GM18508 (cell line): ENCODE data around the gene RALGPS2.
"Not testable (repeated sequence)": the region's sequence is repeated elsewhere in the genome, so short reads cannot be mapped to it uniquely, and the experiment has no call there.

Source experiments
- ATAC-seq: cut with Tn5 transposase; IDR thresholded peaks from one replicate; pipeline ENCODE4 v1.9.1; 2021; ENCODE audit warnings: moderate number of reproducible peaks; ENCODE audit not compliant: insufficient read depth, unreplicated experiment

RALGPS2 gene

DNA sequence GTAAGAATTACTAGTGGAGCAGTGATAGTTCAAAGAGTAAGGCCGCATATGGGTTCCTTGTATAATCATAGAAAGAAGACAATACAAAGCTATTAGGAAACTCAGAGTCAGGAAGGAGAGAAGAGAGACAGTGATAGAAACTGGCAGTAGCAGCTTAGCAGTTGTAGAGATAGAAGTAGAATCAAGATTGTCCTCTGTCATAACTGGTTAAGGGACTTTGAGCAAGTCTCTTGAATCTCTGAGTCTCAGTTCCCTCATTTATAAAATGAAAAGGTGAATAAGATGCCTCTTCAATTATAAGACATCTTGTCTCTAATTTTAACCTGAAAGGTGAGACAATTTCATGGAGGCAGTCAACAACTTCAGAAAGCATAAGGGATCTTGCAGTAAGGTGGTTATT lies 6.5 kb upstream of the RALGPS2 start:
- ATAC-seq, result no peak

DNA sequence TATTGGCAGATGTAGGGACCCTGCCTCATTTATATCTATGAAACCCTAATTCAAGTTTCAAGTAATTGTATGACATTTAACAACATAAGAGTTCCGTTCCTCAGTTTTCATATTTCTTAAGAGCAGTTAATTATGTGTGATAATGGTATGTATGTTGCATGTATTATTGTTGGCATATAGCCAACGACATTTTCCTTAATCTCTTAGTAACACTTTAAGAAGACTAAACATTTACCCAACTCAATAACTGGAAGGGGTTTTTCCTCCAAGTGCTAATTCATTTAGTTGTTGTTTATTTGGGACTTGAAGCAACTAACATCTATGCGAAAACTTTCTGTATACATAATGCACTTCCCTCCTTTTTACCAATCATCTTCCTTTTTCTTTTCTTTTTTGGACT lies 1.5 kb upstream of the RALGPS2 start:
- no peak for ATAC-seq

DNA sequence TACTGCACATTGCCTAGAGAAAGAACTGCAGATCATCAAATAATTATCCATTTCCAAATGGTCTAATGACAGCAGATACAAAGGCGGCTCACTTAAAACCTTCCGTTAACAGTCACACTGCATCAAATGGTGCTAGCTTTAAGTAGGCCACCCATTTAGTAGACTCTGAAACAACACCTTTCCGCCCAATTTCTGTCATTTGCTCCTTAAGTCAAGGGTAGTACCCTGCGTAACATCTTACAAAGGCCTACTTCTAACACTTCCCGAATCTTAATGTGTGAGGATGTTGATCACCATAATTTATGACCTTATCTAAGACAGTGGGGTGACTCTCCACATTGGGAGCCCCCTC lies 692 bp upstream of the RALGPS2 start:
- no peak for ATAC-seq

DNA sequence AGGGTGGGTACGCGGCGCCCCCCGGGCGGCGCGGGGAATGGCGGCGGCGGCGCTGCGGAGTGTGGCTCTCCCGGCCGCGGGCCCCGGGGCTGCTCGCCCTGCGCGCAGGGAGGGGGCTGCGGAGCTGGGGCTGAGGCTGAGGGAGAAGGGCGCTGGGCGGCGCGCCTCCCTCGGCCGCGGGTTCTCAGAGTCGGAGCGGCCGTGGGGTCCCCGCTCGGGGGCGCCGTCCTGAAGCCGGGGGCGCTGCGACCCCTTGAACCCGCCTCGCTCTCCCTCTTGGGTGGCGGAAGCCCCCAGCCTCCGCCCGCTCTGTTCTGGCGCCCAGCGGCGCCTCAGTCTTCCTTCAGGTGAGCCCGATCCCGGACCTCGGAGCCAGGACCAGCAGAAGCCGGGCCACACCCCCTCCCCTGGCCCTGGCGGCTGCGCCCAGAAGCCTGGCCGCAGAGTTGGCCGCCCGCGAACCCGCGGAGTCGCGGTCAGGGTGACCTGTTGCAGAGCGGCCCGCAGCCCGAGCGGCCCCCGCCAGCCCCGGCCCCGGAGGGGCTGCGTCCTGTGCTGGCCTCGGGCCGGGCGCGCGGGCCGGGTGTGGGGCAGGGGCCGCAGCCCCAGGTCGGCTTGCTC lies 532 bp downstream of the RALGPS2 start:
- no peak for ATAC-seq

DNA sequence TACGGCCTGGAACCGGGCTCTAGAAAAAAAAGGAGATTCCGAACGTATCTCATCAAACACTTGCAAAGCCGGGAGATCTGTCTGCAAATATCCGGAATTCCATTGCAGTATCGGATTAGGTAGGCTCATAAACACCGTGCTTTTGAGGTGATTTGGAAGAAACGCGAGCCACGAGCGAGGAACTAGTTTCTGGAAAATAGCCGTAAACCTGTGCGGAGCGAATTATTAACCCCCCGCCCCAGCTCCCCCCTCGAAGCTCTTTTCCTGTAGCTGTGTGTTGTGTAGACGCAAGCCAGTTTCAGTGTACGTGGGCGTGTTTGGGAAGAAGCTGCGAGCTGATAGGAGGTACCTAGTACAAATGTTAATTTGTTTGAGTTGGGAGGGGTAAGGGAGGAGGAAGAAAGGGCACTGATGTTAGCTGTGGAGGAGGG lies 1.1 kb downstream of the RALGPS2 start:
- peak; percentile 68 for ATAC-seq

DNA sequence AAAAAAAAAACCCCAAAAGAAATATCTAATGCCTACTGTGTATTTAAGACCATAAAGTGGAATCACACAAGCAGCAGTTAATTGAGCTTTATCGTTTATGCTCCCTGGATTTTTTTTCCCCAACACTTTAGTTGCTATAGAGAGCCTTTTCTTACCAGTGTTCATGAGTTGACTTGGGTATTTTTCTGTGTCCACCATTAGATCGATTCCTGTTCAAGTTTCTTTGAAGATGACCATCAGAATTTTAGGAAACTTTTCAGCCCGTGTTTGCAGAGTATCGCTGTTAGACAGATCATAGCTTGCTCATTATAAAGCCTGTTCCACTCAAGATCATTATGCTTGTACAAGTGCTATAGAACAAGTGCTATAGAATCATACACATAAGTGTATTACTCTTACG lies 1.5 kb downstream of the RALGPS2 start:
- ATAC-seq, result no peak

DNA sequence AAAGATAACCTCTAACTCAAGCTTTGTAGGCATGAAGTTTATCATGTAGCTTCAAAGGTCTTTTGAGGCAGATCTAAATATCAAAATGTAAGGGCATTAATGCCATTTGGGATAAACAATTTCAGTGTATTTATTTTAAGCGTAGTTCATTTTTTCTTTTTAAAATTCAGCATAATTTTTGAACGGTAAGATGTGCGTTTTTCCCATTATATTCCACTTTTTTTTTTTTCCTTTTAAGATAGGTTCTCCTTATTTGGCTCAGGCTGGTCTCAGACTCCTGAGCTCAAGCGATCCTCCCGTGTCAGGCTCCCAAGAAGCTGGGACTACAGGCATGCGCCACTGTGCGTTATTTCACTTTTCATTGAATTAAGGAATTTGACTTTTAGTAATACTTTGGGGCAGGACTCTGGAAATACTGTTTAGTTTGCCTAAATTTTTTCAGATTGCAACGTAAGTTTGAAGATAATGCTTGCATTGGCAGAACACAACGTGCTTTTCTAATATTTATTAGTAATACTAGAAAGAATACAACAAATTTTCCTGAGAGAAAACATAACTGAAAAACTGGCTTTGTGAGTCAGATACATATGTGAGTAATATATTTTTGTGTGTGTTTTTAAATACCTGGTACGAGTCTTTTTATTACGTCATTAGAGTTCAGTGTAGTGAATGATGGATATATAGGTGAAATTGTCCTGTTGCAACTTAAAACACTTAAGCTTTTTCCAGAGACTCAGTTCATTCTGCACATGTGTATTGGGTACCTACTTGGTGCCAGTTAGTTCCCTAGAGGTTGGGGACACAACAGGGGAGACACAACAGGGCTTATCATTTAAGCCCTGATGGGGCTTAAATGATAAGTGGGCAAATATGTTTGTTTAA lies 2.2 kb downstream of the RALGPS2 start:
- no peak for ATAC-seq

DNA sequence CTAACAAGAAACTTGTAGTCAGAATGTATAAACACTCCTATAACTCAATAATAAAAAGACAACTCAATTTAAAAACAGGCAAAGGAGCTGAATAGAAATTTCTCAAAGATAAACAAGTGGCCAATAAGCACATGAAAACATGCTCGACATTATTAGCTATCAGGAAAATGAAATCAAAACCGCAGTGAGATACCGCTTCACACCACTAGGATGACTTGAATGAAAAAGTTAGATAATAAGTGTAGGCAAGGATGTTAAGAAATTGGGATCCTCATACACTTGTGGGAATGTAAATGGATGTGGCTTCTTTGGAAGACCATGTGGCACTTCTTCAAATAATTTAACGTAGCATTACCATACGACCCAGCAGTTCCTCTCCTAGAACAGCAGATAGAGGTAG lies 8.9 kb downstream of the RALGPS2 start:
- no peak for ATAC-seq

DNA sequence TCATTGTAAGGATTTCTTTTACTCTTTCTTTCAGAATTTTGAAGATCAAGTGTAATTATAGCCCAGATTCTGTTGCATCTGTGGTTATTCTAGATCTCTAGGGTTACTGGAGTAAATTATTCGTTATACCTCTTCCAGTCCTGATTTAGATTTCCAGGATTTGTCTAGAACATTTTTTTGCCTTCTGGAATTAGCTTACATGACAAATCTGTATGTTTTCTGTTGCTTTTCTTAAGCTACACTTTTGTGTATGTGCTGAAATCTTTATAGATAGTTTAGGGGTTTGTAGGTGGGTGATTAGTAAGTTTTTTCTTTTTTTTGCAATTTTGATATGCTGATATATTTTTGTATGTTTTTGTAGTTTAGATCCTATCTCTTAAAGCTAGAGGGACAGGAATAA lies 13.7 kb downstream of the RALGPS2 start:
- no peak for ATAC-seq

DNA sequence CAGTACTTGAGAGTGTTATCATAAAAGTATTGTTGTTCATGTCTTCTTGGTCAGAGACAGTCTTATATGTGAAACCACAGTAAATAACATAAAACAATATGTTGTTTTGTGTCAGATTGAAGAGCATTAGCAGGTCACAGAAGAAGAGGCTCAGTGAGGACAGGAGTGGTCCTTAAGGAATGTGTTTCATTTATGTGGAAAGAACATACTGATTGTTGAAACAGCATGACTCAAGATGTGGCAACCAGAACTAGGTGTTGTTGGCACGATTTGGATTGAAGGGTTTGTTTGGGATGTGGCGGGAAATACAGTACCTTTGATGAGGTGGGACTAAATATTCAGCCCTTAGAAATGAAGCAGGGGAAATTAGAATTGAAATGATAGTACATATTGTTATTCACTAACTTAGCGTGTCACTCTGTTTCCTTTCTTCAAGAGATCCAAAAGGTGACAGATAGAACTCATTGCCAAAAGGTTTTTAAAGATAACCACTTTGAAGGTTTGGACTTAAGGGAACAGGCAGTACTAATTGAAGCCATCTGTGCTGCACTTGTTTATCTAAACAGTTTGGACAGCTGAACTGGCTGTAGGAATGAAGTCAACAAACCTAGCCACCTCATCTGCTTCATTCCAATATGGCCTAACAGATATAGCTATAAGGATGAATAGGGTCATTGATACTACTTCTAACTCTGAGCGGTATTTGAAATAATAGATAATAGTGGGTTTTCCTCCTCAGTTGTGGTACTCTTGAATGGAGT lies 14.4 kb downstream of the RALGPS2 start:
- ATAC-seq, result no peak

DNA sequence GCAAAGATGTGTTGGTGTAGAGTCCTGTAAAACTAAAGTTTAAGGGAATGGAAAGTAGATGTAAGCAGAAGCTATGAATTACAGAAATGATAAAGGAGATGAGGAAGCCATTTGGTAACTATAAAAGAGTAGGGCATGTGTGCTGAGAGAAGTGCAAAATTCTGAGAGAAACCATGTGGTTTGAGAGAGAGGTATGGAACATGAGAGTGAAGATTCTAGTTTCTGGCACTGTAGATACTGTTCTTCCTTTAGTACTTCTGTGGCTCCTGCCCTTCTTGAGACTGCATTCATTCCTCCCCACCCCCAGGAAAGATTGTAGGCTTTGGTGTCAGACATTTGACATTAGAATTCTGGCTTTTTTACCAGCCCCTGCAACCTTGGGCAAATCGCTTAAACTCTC lies 15.4 kb downstream of the RALGPS2 start:
- no peak for ATAC-seq

DNA sequence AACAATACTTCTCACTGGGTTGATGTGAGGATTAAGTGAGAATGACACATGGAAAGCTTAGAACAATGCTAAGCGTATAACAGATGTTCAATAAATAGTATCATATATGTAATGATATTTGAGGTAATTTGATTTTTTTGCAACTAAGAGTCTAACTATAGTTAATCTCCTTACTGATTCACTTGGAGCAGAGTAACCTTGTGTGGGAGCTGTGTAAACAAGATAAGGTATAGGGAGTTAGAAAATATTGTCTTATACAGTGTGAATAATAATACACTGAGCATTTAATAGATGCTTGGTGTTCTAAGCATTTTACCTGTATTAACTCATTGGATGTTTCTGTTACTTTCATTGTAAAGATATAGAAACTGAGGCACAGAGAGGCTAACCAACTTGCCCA lies 15.9 kb downstream of the RALGPS2 start:
- ATAC-seq, result no peak

DNA sequence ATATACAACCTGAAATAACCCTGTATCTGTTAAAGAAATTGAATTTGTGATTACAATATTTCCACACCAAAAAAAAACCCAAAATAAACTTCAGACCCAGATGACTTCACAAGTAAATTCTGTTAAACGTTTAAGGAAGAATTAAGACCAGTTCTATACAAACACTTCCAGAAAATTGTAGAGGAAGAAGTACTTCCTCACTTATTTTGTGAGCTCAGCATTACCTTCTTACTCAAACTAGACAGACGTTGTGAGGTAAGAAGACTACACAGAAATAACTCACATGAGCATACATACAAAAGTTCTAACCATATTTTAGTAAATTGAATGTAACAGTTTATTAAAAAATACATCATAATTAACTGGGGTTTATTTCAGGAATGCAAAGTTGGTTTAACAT lies 18.8 kb downstream of the RALGPS2 start:
- ATAC-seq, result no peak

DNA sequence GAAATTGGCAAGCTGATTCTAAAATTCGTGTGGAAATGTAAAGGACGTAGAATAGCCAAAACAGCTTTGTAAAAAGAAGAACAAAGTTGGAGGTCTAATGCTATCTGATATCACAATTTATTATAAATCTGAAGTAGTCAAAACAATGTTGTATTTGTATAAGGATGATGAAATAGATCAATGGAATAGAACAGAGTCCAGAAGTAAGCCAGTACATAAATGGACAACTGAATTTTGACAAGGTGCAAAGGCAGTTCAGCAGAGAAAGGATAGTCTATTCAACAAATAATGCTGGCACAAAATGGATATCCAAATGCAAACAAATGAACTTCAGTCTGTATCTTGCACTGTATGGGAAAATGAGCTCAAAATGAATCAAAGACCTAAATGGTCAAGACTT lies 20.2 kb downstream of the RALGPS2 start:
- ATAC-seq, result no peak

DNA sequence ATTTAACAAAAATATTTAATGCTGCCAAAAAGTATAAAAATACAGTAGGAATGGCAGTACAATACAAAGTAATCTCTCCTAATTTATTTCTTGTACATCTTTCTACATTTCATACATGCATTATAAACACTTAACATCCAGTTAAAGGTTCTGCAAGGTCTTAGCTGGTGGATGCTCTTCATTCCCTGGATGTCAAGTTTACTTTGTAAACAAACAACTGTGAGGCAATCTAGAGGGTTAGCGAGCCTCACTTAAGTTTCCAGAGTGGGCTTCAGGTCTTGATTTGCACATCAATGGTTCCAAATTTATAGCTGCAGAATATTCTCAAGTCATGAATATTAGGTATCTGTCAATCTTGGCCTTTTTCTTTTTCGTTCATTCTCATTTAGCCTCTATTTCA lies 21.3 kb downstream of the RALGPS2 start:
- no peak for ATAC-seq

DNA sequence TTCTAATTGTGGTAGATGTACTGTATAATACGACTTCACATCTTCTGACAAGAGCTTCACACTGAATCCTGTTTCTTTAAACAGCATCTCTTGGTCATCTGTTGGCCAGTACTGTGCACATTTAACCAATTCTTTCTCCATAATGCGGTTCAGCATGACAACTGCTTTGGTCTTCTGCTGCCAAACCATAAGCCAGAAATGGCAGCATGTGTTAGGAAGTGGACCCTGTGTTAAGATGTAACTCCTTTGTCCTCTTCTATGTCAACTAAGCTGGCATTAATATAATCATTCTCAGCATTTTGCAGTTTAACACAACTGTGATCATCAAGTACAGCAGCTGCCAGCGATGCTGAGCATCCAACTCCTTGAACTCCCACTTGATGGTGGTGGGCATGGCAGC lies 22.3 kb downstream of the RALGPS2 start:
- ATAC-seq, result not testable (repeated sequence)

DNA sequence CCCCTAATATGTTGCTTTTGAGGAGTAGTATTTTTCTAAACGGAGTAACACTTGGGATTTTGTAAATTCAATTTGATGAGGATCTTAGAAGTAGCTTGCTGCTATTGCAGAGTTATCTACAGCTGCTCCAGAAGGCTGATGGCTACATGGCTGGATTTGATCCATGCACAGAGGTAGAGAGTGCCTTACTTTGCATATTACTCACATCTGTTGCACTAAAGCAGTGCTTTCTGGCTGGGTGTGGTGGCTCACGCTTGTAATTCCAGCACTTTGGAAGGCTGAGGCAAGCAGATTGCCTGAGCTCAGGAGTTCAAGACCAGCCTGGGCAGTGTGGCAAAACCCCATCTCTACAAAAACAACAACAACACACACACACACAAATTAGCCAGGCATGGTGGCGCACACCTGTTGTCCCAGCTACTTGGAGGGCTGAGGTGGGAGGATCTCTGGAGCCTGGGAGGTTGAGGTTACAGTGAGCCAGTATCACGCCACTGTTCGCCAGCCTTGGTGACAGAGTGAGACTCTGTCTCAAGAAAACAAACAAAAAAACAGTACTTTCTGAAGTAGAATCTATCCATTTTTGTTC lies 24.6 kb downstream of the RALGPS2 start:
- no peak for ATAC-seq

DNA sequence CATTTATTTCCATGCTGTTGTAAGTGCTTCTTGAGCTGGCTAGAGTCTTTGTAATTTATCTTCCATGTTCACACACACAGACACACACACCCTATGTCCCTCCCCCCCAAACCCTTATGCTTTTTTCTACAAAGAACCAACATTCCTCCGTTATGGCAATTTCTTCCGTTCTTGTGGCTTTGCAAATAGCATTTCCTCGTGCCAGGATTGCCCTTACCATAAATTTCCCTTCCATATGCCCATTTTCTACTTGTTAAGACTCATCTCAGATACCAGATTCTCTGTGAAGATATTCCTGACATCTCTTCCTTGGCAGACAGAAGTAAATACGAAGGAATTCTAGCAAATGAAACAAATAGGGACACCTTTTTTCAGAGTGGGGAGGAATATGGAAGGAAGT lies 26.0 kb downstream of the RALGPS2 start:
- ATAC-seq, result no peak

DNA sequence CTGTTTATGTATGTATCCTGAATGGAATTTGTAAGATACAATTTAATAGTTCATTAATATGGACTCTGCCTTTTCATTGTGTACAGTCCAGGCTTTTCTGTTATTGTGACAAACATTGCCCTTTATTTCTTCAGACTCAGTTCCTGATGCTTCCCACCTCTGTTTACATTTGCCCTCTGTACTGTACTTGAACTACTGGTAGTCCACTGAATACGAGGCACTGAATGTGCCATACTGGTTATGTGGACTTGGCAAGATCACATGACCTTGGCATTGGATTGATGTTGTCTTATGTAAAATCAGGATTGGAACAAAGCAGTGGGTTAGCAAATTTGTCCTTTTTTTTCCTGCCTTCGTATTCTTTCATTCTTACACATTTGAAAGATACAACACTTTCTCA lies 27.8 kb downstream of the RALGPS2 start:
- no peak for ATAC-seq

DNA sequence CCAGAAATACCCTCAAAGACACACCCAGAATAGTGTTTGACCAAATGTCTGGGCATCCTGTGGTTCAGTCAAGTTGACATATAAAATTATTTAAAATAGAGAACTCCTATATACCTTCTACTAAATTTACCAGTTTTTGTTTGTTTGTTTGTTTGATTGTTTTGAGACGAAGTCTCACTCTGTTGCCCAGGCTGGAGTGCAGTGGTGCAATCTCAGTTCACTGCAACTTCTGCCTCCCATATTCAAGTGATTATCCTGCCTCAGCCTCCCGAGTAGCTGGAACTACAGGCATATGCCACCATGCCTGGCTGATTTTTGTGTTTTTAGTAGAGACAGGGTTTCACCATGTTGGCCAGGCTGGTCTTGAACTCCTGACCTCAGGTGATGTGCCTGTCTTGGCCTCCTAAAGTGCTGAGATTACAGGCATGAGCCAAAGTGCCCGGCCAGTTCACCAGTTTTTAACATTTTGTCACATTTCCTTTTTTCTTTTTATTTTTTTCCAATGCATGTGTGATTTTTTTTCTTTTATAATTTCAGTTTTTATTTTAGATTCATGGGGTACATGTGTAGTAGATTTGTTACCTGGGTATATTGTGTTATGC lies 29.7 kb downstream of the RALGPS2 start:
- ATAC-seq, result not testable (repeated sequence)

DNA sequence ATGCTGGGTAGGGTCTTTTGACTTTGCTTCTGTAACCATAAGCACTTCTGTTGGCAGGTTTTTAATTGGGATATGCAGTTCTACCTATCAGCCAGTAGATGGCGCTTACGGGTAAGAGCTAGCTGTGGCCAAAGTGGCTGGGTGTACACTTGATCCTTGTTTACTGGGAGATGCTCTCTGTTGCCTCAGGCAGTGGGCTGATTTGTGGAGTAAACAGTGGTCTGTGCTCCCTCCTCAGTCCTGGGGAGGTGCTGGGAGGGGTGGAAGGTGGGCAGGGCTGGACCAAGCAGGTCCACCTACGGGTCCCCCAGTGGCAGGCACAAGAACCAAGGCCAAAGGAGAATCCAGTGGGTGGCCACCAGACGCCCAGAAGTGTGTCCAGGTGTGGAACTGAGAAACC lies 43.4 kb downstream of the RALGPS2 start:
- no peak for ATAC-seq
